H9 (cell line): ENCODE data around the gene ZNF737. TPM values are rescaled to one million over a fixed set of nuclear protein-coding genes. Genes with fewer than 3 reads are reported as not detected.

Experiments
- DNase-seq: peaks from one replicate; pipeline ENCODE4 v3.0.0-alpha.2; 2017
- H2AFZ ChIP-seq: one replicate; pipeline ENCODE4 v1.6.1; 2013; ENCODE audit warnings: mild to moderate bottlenecking, low read length, control low read depth, moderate library complexity
- H2AK5ac ChIP-seq: 2 replicates; pipeline ENCODE4 v1.6.1; 2013; ENCODE audit warnings: low read length, control low read depth, mixed read lengths; ENCODE audit not compliant: insufficient read length
- H2BK120ac ChIP-seq: one replicate; pipeline ENCODE4 v1.6.1; 2013; ENCODE audit warnings: low read depth, mild to moderate bottlenecking, low read length, control low read depth, inconsistent platforms; ENCODE audit not compliant: poor library complexity, severe bottlenecking
- H2BK12ac ChIP-seq: 2 replicates; pipeline ENCODE4 v1.6.1; 2013; ENCODE audit warnings: low read length, control low read depth, mixed read lengths, low read depth; ENCODE audit not compliant: insufficient read length
- H2BK15ac ChIP-seq: 2 replicates; pipeline ENCODE4 v1.6.1; 2013; ENCODE audit warnings: low read depth, low read length, control low read depth
- H2BK20ac ChIP-seq: one replicate; pipeline ENCODE4 v1.6.1; 2013; ENCODE audit warnings: low read depth, mild to moderate bottlenecking, low read length, control low read depth, inconsistent platforms; ENCODE audit not compliant: poor library complexity, severe bottlenecking
- H2BK5ac ChIP-seq: 2 replicates; pipeline ENCODE4 v1.6.1; 2013; ENCODE audit warnings: low read length, control low read depth, mixed read lengths; ENCODE audit not compliant: insufficient read length
- H3K14ac ChIP-seq: 2 replicates; pipeline ENCODE4 v1.6.1; 2013; ENCODE audit warnings: low read length, control low read depth; ENCODE audit not compliant: insufficient read depth
- H3K18ac ChIP-seq: 2 replicates; pipeline ENCODE4 v1.6.1; 2013; ENCODE audit warnings: low read depth, mild to moderate bottlenecking, mixed read lengths, low read length, control low read depth; ENCODE audit not compliant: insufficient read length
- H3K23ac ChIP-seq: 2 replicates; pipeline ENCODE4 v1.6.1; 2013; ENCODE audit warnings: low read length, control low read depth, mixed read lengths, low read depth; ENCODE audit not compliant: insufficient read length
- H3K23me2 ChIP-seq: 2 replicates; pipeline ENCODE4 v1.6.1; 2013; ENCODE audit warnings: low read depth, mild to moderate bottlenecking, mixed read lengths, low read length, control low read depth; ENCODE audit not compliant: insufficient read length, poor library complexity, severe bottlenecking
- H3K27ac ChIP-seq: 2 replicates; pipeline ENCODE4 v1.5.1; 2013; ENCODE audit warnings: low read length, control low read depth, mixed read lengths, low read depth; ENCODE audit not compliant: insufficient read length
- H3K27me3 ChIP-seq: 2 replicates; pipeline ENCODE4 v1.6.1; 2013; ENCODE audit warnings: low read length, control low read depth, inconsistent platforms; ENCODE audit not compliant: insufficient read depth
- H3K4ac ChIP-seq: 2 replicates; pipeline ENCODE4 v1.6.1; 2013; ENCODE audit warnings: low read depth, mild to moderate bottlenecking, control low read depth, inconsistent platforms, low read length, moderate library complexity
- H3K4me1 ChIP-seq: 2 replicates; pipeline ENCODE4 v1.6.1; 2013; ENCODE audit warnings: low read length, control low read depth, inconsistent platforms; ENCODE audit not compliant: insufficient read depth
- H3K4me2 ChIP-seq: 2 replicates; pipeline ENCODE4 v1.6.1; 2013; ENCODE audit warnings: low read length, control low read depth, mixed read lengths; ENCODE audit not compliant: insufficient read length, insufficient read depth
- H3K56ac ChIP-seq: 2 replicates; pipeline ENCODE4 v1.6.1; 2013; ENCODE audit warnings: low read depth, mild to moderate bottlenecking, mixed read lengths, low read length, control low read depth; ENCODE audit not compliant: insufficient read length
- H3K79me1 ChIP-seq: 2 replicates; pipeline ENCODE4 v1.6.1; 2013; ENCODE audit warnings: low read depth, mild to moderate bottlenecking, moderate library complexity, low read length, control low read depth, inconsistent platforms; ENCODE audit not compliant: insufficient read depth, poor library complexity, severe bottlenecking
- H3K79me2 ChIP-seq: 2 replicates; pipeline ENCODE4 v1.6.1; 2013; ENCODE audit warnings: low read length, control low read depth, inconsistent platforms; ENCODE audit not compliant: insufficient read depth
- H3K9ac ChIP-seq: 2 replicates; pipeline ENCODE4 v1.6.1; 2013; ENCODE audit warnings: low read length, control low read depth, mixed read lengths; ENCODE audit not compliant: insufficient read length; ENCODE audit errors: extremely low read depth
- H3K9me3 ChIP-seq: one replicate; pipeline ENCODE4 v1.6.1; 2013; ENCODE audit warnings: low read depth, low read length, inconsistent platforms; ENCODE audit not compliant: control insufficient read depth
- H3T11ph ChIP-seq: one replicate; pipeline ENCODE4 v1.6.1; 2013; ENCODE audit warnings: mild to moderate bottlenecking, low read length, control low read depth, inconsistent platforms
- H4K20me1 ChIP-seq: one replicate; pipeline ENCODE4 v1.6.1; 2013; ENCODE audit not compliant: control insufficient read depth, insufficient read length, insufficient read depth
- H4K5ac ChIP-seq: 2 replicates; pipeline ENCODE4 v1.6.1; 2013; ENCODE audit warnings: low read depth, mild to moderate bottlenecking, mixed read lengths, low read length, control low read depth; ENCODE audit not compliant: insufficient read length
- H4K8ac ChIP-seq: replicated peaks from 2 replicates; pipeline ENCODE4 v1.6.1; 2013; ENCODE audit warnings: low read length, control low read depth, mixed read lengths, low read depth; ENCODE audit not compliant: insufficient read length
- H4K91ac ChIP-seq: 2 replicates; pipeline ENCODE4 v1.6.1; 2013; ENCODE audit warnings: low read depth, mild to moderate bottlenecking, moderate library complexity, mixed read lengths, low read length, control low read depth; ENCODE audit not compliant: insufficient read length
- H3K27ac Mint-ChIP-seq, 3 experiments: 2 replicates in 2 of 3; 3 replicates in 1 of 3; pipeline ENCODE4 v1.8.0; 2020 to 2021; ENCODE audit warnings: mixed read lengths in 3 of 3, mild to moderate bottlenecking in 1 of 3, moderate library complexity in 1 of 3
- H3K27me3 Mint-ChIP-seq: 2 replicates; pipeline ENCODE4 v1.8.0; 2021; ENCODE audit warnings: low read depth, mild to moderate bottlenecking, moderate library complexity, mixed read lengths
- H3K36me3 Mint-ChIP-seq, 3 experiments: 2 replicates in 2 of 3; 3 replicates in 1 of 3; pipeline ENCODE4 v1.8.0; 2020 to 2021; ENCODE audit warnings: low read depth in 3 of 3, mixed read lengths in 3 of 3; ENCODE audit not compliant: insufficient read depth in 1 of 3
- H3K4me1 Mint-ChIP-seq, 2 experiments: 2 replicates each; pipeline ENCODE4 v1.8.0; 2020; ENCODE audit warnings: mixed read lengths in 2 of 2
- H3K4me3 Mint-ChIP-seq, 2 experiments: 2 replicates in 1 of 2; 3 replicates in 1 of 2; pipeline ENCODE4 v1.8.0; 2020 to 2021; ENCODE audit warnings: mild to moderate bottlenecking in 2 of 2, mixed read lengths in 2 of 2, moderate library complexity in 1 of 2
- H3K9me3 Mint-ChIP-seq, 2 experiments: 2 replicates in 1 of 2; 3 replicates in 1 of 2; pipeline ENCODE4 v1.8.0; 2020; ENCODE audit warnings: mild to moderate bottlenecking in 2 of 2, mixed read lengths in 2 of 2, moderate library complexity in 1 of 2
- WGBS: extraction: QIAGEN DNeasy Blood & Tissue Kit; methylation state at CpG from one replicate; pipeline ENCODE4 v1.1.7; 2013; ENCODE audit warnings: missing lambda C conversion rate, low lambda C conversion rate, mixed read lengths; ENCODE audit not compliant: insufficient read length; ENCODE audit errors: extremely low coverage; 5-methylcytosine and 5-hydroxymethylcytosine counted together
- total RNA-seq: library from RNA; stranded (reverse); gene quantifications from 2 replicates; pipeline ENCODE4 v1.2.1, GENCODE V29; 2021
- TF ChIP-seq, protein P1 (sequence below): fragments of 200-600 bp; sonication (generic); conservative IDR thresholded peaks from 3 replicates; pipeline ENCODE4 v1.8.0; 2021; ENCODE audit warnings: antibody characterized with exemption, mild to moderate bottlenecking

Gene ZNF737
- total RNA-seq, 1 experiment from 2014 or later = 14.3 TPM

- Histone ChIP-seq H4K5ac (no peak overlapping the region), H3K23ac (no peak overlapping the region), H3K18ac (no peak overlapping the region), H3K23me2 (no peaks in the 10 kb centered on the region), H3K4me2 (no peak overlapping the region), H3K79me2 (no peaks in the 10 kb centered on the region), H2BK20ac (no peak overlapping the region), H3K56ac (no peak overlapping the region), H3K79me1 (no peaks in the 10 kb centered on the region), H3K27ac (no peak overlapping the region), H3T11ph (no peak overlapping the region), H3K27me3 (no peaks in the 10 kb centered on the region), H3K9ac (no peak overlapping the region), H3K4me1 (no peaks in the 10 kb centered on the region), H4K20me1 (no peaks in the 10 kb centered on the region), H3K4ac (no peak overlapping the region), H2BK5ac (no peak overlapping the region), H2AFZ (no peak overlapping the region), H2BK120ac (no peak overlapping the region), H3K14ac (no peak overlapping the region), H2BK15ac (no peak overlapping the region; the same call in 1 of the 2 replicates), H2AK5ac (no peak overlapping the region), H4K8ac (no peak overlapping the region), H4K91ac (no peak overlapping the region), H2BK12ac (no peak overlapping the region), H3K9me3 (no peaks in the 10 kb centered on the region)
- H3K4me1 Mint-ChIP-seq = no peaks in the 10 kb centered on the region
- H3K27ac Mint-ChIP-seq = no peak overlapping the region
- TF ChIP-seq, protein P1, sequence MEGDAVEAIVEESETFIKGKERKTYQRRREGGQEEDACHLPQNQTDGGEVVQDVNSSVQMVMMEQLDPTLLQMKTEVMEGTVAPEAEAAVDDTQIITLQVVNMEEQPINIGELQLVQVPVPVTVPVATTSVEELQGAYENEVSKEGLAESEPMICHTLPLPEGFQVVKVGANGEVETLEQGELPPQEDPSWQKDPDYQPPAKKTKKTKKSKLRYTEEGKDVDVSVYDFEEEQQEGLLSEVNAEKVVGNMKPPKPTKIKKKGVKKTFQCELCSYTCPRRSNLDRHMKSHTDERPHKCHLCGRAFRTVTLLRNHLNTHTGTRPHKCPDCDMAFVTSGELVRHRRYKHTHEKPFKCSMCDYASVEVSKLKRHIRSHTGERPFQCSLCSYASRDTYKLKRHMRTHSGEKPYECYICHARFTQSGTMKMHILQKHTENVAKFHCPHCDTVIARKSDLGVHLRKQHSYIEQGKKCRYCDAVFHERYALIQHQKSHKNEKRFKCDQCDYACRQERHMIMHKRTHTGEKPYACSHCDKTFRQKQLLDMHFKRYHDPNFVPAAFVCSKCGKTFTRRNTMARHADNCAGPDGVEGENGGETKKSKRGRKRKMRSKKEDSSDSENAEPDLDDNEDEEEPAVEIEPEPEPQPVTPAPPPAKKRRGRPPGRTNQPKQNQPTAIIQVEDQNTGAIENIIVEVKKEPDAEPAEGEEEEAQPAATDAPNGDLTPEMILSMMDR = no peak
- peaks cover 56 to 57% of the 10 kb centered on the region in 2 experiments for H3K9me3 Mint-ChIP-seq
- no peak for DNase-seq
- peaks cover 0 to 7% (median 4%) of the 10 kb centered on the region in 3 experiments; a peak in 3 of 7 replicates for H3K36me3 Mint-ChIP-seq
- H3K4me3 Mint-ChIP-seq = no peak overlapping the region
- no peaks in the 10 kb centered on the region for H3K27me3 Mint-ChIP-seq
- no CpG with 5 or more reads among the region's 1 CpG for WGBS
Measured at GRCh38 chr19:20607943-20608342, 42.4 kb upstream of the ZNF737 start.
